ENCODE data around the gene ITGB5. TPM values are rescaled to one million over a fixed set of nuclear protein-coding genes. Genes with fewer than 3 reads are reported as not detected.

ITGB5 gene
- total RNA-seq, 1 donor from 2014 or later = 81.9 TPM

DNA sequence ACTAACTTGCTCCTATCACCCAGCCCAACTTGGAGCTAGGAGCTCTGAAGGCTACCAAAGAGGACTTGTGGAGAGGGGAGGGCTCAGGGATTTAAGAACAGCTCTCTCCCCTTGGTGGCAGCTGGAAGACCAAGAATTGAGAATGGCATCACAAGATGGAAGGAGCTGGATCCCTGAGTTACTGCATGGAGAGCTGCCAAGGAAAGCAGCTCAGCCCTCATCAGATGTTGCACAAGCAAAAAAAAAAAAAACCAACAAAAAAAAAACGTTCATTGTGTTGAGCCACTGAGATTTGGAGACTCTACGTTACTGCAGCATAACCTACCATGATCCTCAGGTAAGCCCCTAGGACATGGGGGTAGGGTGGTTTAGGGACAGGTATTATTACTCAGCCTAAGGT lies 41.0 kb downstream of the ITGB5 start:
- Mint-ChIP-seq H3K36me3 (ENCODE audit: low read depth) (peaks cover 29% of the 10 kb centered on the region), H3K27ac (ENCODE audit: unreplicated experiment) (no peak overlapping the region), H3K27me3 (ENCODE audit: low read depth) (no peaks in the 10 kb centered on the region), H3K4me1 (peaks cover 20% of the 10 kb centered on the region), H3K4me3 (no peak overlapping the region), H3K9me3 (no peaks in the 10 kb centered on the region)
- TF ChIP-seq, protein P1, sequence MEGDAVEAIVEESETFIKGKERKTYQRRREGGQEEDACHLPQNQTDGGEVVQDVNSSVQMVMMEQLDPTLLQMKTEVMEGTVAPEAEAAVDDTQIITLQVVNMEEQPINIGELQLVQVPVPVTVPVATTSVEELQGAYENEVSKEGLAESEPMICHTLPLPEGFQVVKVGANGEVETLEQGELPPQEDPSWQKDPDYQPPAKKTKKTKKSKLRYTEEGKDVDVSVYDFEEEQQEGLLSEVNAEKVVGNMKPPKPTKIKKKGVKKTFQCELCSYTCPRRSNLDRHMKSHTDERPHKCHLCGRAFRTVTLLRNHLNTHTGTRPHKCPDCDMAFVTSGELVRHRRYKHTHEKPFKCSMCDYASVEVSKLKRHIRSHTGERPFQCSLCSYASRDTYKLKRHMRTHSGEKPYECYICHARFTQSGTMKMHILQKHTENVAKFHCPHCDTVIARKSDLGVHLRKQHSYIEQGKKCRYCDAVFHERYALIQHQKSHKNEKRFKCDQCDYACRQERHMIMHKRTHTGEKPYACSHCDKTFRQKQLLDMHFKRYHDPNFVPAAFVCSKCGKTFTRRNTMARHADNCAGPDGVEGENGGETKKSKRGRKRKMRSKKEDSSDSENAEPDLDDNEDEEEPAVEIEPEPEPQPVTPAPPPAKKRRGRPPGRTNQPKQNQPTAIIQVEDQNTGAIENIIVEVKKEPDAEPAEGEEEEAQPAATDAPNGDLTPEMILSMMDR (conservative IDR thresholded peaks at IDR 0.05) = no peak
- DNase-seq (ENCODE audit: low read depth, low spot score) = no peak

DNA sequence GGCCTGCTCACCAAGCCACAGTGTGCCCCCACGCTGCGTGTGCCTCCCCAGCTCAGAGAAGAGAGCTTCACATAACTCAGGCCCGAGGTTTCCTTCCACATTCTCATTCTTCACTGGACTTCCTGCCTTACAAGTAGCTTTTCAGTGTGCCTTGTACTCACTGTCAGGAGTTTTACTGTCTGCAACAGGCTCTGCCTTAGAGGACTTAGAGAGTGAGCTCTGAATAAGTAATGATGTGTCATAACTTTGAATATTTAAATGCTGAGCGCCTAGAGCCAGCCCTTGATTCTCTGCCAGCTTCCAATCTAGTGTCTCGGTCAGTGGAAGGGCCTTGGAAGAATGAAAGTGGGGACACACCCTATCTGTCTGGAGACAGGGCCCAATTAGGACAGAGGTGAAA lies 41.8 kb downstream of the ITGB5 start:
- Mint-ChIP-seq H3K9me3 (no peaks in the 10 kb centered on the region), H3K4me3 (no peak overlapping the region), H3K4me1 (peaks cover 17% of the 10 kb centered on the region), H3K27me3 (ENCODE audit: low read depth) (no peaks in the 10 kb centered on the region), H3K27ac (ENCODE audit: unreplicated experiment) (no peak overlapping the region), H3K36me3 (ENCODE audit: low read depth) (peaks cover 31% of the 10 kb centered on the region)
- no peak for DNase-seq (ENCODE audit: low read depth, low spot score)
- TF ChIP-seq, protein P1 (conservative IDR thresholded peaks at IDR 0.05) = no peak

DNA sequence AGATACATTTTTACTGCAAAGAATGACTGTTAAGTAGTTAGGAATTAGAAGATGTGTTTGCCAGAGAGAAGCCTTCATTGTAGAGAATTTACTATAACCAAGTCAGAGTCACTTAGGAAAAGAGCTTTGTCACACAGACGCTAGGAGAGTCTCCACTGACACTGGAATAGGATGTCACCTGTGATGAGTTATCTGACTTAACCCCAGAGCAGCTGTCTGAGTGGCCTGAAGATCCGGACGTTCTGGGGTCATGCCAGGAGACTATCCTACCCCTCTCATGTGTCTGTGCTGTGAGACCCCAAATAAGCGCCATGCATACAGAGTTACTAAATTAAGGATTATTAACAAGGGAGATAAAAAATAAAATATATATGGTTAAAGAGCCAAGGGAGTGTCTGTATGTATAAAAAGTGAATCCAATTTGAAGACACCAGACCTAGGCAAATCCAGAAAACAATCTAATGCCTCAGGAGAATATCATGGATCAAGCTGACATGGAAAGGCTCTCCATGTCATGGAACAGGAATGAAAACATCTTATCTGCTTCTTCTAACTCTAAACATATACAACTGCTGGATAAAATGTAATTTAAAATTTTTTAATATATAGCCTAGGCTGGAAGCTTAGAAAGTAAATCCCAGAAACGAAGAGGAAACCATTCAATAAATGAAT lies 43.5 kb downstream of the ITGB5 start:
- H3K36me3 Mint-ChIP-seq (ENCODE audit: low read depth) = peaks cover 33% of the 10 kb centered on the region
- no peaks in the 10 kb centered on the region for H3K27me3 Mint-ChIP-seq (ENCODE audit: low read depth)
- H3K9me3 Mint-ChIP-seq = no peaks in the 10 kb centered on the region
- TF ChIP-seq, protein P1 (conservative IDR thresholded peaks at IDR 0.05) = no peak
- H3K27ac Mint-ChIP-seq (ENCODE audit: unreplicated experiment) = no peak overlapping the region
- no peak overlapping the region for H3K4me3 Mint-ChIP-seq
- no peak for DNase-seq (ENCODE audit: low read depth, low spot score)
- H3K4me1 Mint-ChIP-seq = peaks cover 4% of the 10 kb centered on the region

DNA sequence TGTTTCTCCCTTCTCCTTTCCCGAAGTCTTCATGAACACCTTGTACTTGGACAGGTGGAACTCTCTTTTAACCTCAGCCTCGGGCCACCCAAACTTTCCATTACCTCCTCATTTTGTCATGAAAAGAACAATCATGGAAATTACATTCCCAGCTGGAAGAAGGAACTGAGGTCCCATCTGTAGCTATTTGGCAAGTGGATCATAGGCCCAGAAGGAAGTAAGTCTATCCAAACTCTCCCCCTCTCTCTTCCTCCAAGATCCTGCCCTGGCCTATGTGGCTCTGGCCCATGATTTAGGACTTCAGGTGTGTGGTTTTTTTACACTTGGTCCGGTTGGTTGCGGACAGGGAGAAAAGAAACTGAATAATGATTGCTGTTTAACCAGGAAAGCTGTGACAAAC lies 44.1 kb downstream of the ITGB5 start:
- Mint-ChIP-seq H3K27me3 (ENCODE audit: low read depth) (no peaks in the 10 kb centered on the region), H3K27ac (ENCODE audit: unreplicated experiment) (no peak overlapping the region), H3K9me3 (no peaks in the 10 kb centered on the region), H3K36me3 (ENCODE audit: low read depth) (peaks cover 32% of the 10 kb centered on the region), H3K4me1 (peaks cover 8% of the 10 kb centered on the region), H3K4me3 (no peak overlapping the region)
- TF ChIP-seq, protein P1 (conservative IDR thresholded peaks at IDR 0.05) = no peak
- no peak for DNase-seq (ENCODE audit: low read depth, low spot score)

DNA sequence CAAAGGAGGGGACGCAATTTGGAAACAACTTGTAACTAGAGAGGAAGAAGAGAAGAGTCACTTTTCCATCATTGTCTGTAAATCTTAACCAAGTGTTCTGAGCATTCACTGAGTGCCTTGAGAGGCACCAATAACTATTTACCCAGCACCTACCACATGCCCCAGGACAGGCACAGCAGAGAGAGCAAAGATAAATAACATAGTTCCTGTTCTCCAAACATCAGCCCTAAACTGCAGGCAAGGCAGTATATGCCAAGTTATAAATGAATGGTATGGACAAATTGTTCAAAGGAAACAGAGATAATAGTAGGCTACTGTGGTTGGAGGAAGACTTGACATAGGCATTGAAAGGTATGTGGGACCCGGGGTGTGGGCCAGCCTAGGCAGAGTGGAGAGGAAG lies 45.6 kb downstream of the ITGB5 start:
- no peak overlapping the region for H3K4me3 Mint-ChIP-seq
- no peak for DNase-seq (ENCODE audit: low read depth, low spot score)
- TF ChIP-seq, protein P1 (conservative IDR thresholded peaks at IDR 0.05) = no peak
- peaks cover 24% of the 10 kb centered on the region for H3K36me3 Mint-ChIP-seq (ENCODE audit: low read depth)
- no peaks in the 10 kb centered on the region for H3K9me3 Mint-ChIP-seq
- H3K27ac Mint-ChIP-seq (ENCODE audit: unreplicated experiment) = no peak overlapping the region
- H3K4me1 Mint-ChIP-seq = peaks cover 23% of the 10 kb centered on the region
- H3K27me3 Mint-ChIP-seq (ENCODE audit: low read depth) = no peaks in the 10 kb centered on the region

Data from neural crest cell (in vitro differentiated cells).